GM21367 (cell line): Measurements from ENCODE around the gene PLCB4.
A peak's percentile ranks its signal among the peaks of the same experiment; 100 is the strongest.

Source experiments
- ATAC-seq: cut with Tn5 transposase; IDR thresholded peaks from one replicate; pipeline ENCODE4 v1.9.1; 2021; ENCODE audit not compliant: unreplicated experiment

PLCB4 gene

GRCh38 chr20:9417665-9418064 lies 348.8 kb downstream of the PLCB4 start:
- no peak for ATAC-seq

- no peak for ATAC-seq
Measured at GRCh38 chr20:9422321-9423057, 353.6 kb downstream of the PLCB4 start.

GRCh38 chr20:9424551-9424950 lies 355.7 kb downstream of the PLCB4 start:
- ATAC-seq, result no peak

GRCh38 chr20:9427430-9428291 lies 358.8 kb downstream of the PLCB4 start:
- no peak for ATAC-seq

- ATAC-seq, result no peak
Measured at GRCh38 chr20:9428292-9428607, 359.4 kb downstream of the PLCB4 start.

- no peak for ATAC-seq
Measured at GRCh38 chr20:9439806-9440205, 370.9 kb downstream of the PLCB4 start.

- no peak for ATAC-seq
Measured at GRCh38 chr20:9440892-9441291, 372.0 kb downstream of the PLCB4 start.

GRCh38 chr20:9441948-9442347 lies 373.1 kb downstream of the PLCB4 start:
- no peak for ATAC-seq

- ATAC-seq, result no peak
Measured at GRCh38 chr20:9442858-9443257, 374.0 kb downstream of the PLCB4 start.

GRCh38 chr20:9444921-9445320 lies 376.0 kb downstream of the PLCB4 start:
- no peak for ATAC-seq

GRCh38 chr20:9447182-9447581 lies 378.3 kb downstream of the PLCB4 start:
- ATAC-seq, result no peak

GRCh38 chr20:9453201-9453600 lies 384.3 kb downstream of the PLCB4 start:
- no peak for ATAC-seq

- ATAC-seq, result no peak
Measured at GRCh38 chr20:9454791-9455190, 385.9 kb downstream of the PLCB4 start.

- ATAC-seq, result no peak
Measured at GRCh38 chr20:9457136-9457535, 388.2 kb downstream of the PLCB4 start.

GRCh38 chr20:9458138-9458796 lies 389.4 kb downstream of the PLCB4 start:
- peak; percentile 53 for ATAC-seq

GRCh38 chr20:9460518-9460917 lies 391.6 kb downstream of the PLCB4 start:
- no peak for ATAC-seq

- no peak for ATAC-seq
Measured at GRCh38 chr20:9467995-9468394, 399.1 kb downstream of the PLCB4 start.

GRCh38 chr20:9474835-9475415 lies 406.0 kb downstream of the PLCB4 start:
- no peak for ATAC-seq

GRCh38 chr20:9475456-9475855 lies 406.6 kb downstream of the PLCB4 start:
- ATAC-seq, result no peak

- ATAC-seq, result no peak
Measured at GRCh38 chr20:9476174-9476573, 407.3 kb downstream of the PLCB4 start.

- no peak for ATAC-seq
Measured at GRCh38 chr20:9476637-9477036, 407.8 kb downstream of the PLCB4 start.

GRCh38 chr20:9478771-9479170 lies 409.9 kb downstream of the PLCB4 start:
- ATAC-seq, result no peak
